Right ventricle myocardium superior (tissue), 1 donor: ENCODE measurements around the gene IGFBP6. TPM values are rescaled to one million over a fixed set of nuclear protein-coding genes. Genes with fewer than 3 reads are reported as not detected.
"Not testable (repeated sequence)": the region's sequence is repeated elsewhere in the genome, so short reads cannot be mapped to it uniquely, and the experiment has no call there.

Source experiments
- ATAC-seq: fragments of 200-7000 bp; cut with Tn5 transposase; one replicate; pipeline ENCODE4 v1.9.1; 2020; ENCODE audit warnings: mild to moderate bottlenecking; ENCODE audit not compliant: poor library complexity
- DNase-seq: peaks from one replicate; pipeline ENCODE4 v3.0.0-alpha.2; 2020
- intact Hi-C: fragments of 100-400 bp; cut with DNase I; formaldehyde crosslinking; loops from one replicate; pipeline ENCODE4 v1.11.2; 2022
- total RNA-seq: library from RNA; stranded (reverse); fragmentation: NEBNext Ultra II Directional; extraction: Animal tissue kit (Norgen Biotek cat#: 25700); gene quantifications from one replicate; pipeline ENCODE4 v1.2.1, GENCODE V29; 2021
- donor health status: DM: no; HTN: yes; CAD: no; lungs with severe emphysema.

Gene IGFBP6
- total RNA-seq, 1 donor from 2014 or later = 50.2 TPM

- no peak for DNase-seq
- intact Hi-C loops = no loop called here
- ATAC-seq = no peak
Measured at GRCh38 chr12:53105256-53105655, 7.8 kb downstream of the IGFBP6 start.

- intact Hi-C loops = no loop called here
- no peak for ATAC-seq
- DNase-seq = no peak
Measured at GRCh38 chr12:53105712-53106439, 8.4 kb downstream of the IGFBP6 start.

GRCh38 chr12:53107122-53107521 is 9.7 kb downstream of the IGFBP6 start:
- no peak for ATAC-seq
- intact Hi-C loops = no loop called here
- no peak for DNase-seq

GRCh38 chr12:53112431-53112830 is 15.0 kb downstream of the IGFBP6 start:
- DNase-seq, ATAC-seq, intact Hi-C loops: not testable (repeated sequence)

- DNase-seq = no peak
- no peak for ATAC-seq
- intact Hi-C loops = no loop called here
Measured at GRCh38 chr12:53113136-53113705, 15.8 kb downstream of the IGFBP6 start.

GRCh38 chr12:53113951-53114350 is 16.5 kb downstream of the IGFBP6 start:
- intact Hi-C loops = no loop called here
- DNase-seq (no peak), ATAC-seq (no peak)

- intact Hi-C loops = no loop called here
- no peak for DNase-seq
- ATAC-seq = peak; percentile 11
Measured at GRCh38 chr12:53115112-53115890, 17.8 kb downstream of the IGFBP6 start.

GRCh38 chr12:53115891-53116648 is 18.6 kb downstream of the IGFBP6 start:
- DNase-seq (no peak), ATAC-seq (peak; percentile 89)
- intact Hi-C loops = no loop called here

GRCh38 chr12:53118751-53119300 is 21.4 kb downstream of the IGFBP6 start:
- DNase-seq (no peak), ATAC-seq (no peak)
- intact Hi-C loops = no loop called here

GRCh38 chr12:53120685-53121525 is 23.4 kb downstream of the IGFBP6 start:
- intact Hi-C loops = no loop called here
- DNase-seq (no peak), ATAC-seq (no peak)

GRCh38 chr12:53122961-53123468 is 25.5 kb downstream of the IGFBP6 start:
- intact Hi-C loops = no loop called here
- no peak for DNase-seq
- no peak for ATAC-seq

GRCh38 chr12:53123578-53124351 is 26.3 kb downstream of the IGFBP6 start:
- no peak for ATAC-seq
- intact Hi-C loops = no loop called here

GRCh38 chr12:53124352-53124723 is 26.9 kb downstream of the IGFBP6 start:
- intact Hi-C loops = no loop called here
- no peak for ATAC-seq
- DNase-seq = no peak

More at GRCh38 chr12:53123578-53124351, 26.3 kb downstream of the IGFBP6 start:
- no peak for DNase-seq

GRCh38 chr12:53127169-53127568 is 29.7 kb downstream of the IGFBP6 start:
- no peak for ATAC-seq
- intact Hi-C loops = no loop called here

GRCh38 chr12:53128780-53129569 is 31.5 kb downstream of the IGFBP6 start:
- ATAC-seq (no peak), DNase-seq (no peak)
- intact Hi-C loops = no loop called here

More at GRCh38 chr12:53127169-53127568, 29.7 kb downstream of the IGFBP6 start:
- DNase-seq = no peak

GRCh38 chr12:53131844-53132243 is 34.4 kb downstream of the IGFBP6 start:
- no peak for DNase-seq

More at GRCh38 chr12:53131844-53132243, 34.4 kb downstream of the IGFBP6 start:
- intact Hi-C loops = no loop called here
- no peak for ATAC-seq
